NCI-H2196 treated with DMSO at 0.1 percent for 48 hours (cell line): Measurements from ENCODE around the gene SAMD4B.
"Not testable (repeated sequence)": the region's sequence is repeated elsewhere in the genome, so short reads cannot be mapped to it uniquely, and the experiment has no call there.

Experiments
- DNase-seq: peaks from one replicate; lab custom pipeline; 2025; ENCODE audit not compliant: unreplicated experiment; lab: John Stamatoyannopoulos, UW

The SAMD4B gene

DNA sequence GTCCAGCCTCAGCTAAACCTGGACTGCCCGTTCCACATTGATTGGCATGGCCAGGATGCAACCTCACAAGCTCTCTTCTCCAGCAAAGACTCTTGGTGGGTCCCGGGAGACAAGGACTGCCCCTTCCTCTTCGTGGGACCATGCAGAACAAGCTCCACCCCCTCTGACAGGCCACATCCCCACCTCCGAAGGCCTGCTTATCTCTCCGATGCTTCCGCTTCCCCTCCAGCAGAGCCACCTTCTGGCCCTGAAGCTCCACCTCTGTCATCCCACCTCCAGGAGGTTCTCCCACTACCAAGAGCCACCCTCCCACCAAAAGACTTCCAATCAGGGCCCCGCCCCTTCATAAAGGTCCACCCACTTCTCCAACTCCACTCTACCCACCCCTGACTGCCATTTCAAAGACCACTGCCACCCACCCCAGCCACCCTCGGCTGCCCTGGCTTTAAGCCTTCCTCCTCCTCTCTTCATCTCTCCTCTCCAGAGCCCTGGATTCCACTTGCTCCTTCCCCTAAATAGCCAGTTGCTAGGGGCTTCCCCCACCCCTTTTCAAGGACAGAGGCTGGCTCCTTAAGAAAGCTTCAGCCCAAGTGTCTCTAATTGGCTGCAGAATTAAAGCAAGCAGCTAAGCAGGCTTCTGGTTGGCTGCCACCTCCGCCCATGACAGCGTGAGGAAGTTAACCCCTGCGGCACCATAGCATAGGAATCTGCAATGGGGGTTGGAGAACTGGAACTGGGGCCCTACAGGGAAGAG is 31.5 kb upstream of the SAMD4B start:
- DNase-seq, result no peak

DNA sequence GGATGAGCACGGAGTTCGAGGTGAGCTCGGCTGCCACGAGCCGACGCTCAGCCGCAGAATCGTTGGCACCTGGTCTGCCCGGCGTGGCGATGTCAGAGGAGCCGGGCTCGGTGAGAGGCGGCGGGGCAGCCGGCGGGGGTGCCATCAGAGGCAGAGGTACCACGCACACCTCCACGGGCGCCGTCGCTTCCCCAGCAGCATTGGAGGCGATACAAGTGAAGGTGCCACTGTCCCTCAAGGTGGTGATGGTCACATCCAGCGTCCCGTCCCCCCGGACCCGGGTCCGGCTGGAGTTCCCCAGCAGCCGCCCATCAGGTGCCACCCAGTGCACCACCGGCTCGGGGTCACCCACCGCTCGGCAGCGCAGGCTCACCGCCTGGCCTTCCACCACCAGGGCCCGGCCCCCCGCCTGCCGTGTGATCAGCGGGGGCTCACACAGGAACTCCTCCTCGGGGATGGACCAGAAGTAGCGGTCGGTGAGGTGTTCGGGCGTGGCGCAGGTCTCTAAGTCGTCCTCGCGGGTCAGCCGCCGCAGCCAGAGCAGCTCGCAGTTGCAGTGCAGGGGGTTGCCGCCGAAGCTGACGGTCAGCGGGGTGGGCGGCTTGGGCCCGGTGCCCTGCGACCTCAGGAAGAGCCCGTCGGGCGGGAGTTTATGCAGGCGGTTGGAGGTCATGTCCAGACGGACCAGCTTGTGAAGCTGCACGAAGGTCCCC is 28.0 kb upstream of the SAMD4B start:
- no peak for DNase-seq

- DNase-seq, result no peak
Measured at GRCh38 chr19:39315933-39316332, 26.3 kb upstream of the SAMD4B start.

- no peak for DNase-seq
Measured at GRCh38 chr19:39316627-39317321, 25.4 kb upstream of the SAMD4B start.

DNA sequence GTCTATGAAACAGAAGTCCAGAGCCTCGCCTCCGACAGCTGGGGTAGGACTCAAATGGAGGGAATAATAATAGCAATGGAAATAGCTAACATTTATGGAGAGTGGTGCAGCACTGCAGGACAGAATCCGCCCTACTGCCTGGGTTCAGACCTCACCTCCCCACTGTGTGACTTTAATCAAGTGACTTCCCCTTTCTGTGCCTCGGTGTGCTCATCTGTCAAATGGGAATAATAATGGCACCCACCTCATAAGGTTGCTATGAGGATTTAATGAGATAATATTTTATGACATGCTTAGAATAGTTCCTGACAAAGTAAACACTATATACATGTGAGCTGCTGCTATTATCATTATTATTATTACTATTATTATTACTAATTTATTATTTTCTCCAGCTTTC is 24.7 kb upstream of the SAMD4B start:
- no peak for DNase-seq

- DNase-seq, result no peak
Measured at GRCh38 chr19:39318071-39318470, 24.1 kb upstream of the SAMD4B start.

GRCh38 chr19:39318690-39319089 is 23.5 kb upstream of the SAMD4B start:
- DNase-seq, result no peak

- no peak for DNase-seq
Measured at GRCh38 chr19:39319098-39319891, 22.9 kb upstream of the SAMD4B start.

DNA sequence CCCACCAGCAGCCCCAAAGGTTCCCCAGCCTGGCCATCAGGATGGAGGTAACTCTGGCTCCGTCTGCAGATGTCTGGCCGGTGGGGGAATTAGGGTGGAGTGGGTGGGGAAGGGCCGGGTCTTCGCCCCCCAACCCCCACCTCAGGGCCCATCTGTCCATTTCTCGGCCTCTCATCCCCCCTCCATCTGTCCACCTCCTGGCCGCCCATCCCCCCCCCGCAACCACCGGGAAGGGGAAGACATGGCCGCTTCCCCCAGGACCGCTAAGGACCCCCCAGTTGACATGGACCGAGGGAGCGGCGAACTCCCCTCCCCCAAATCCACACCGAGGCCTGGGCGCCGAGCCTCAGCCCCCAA is 22.4 kb upstream of the SAMD4B start:
- no peak for DNase-seq

DNA sequence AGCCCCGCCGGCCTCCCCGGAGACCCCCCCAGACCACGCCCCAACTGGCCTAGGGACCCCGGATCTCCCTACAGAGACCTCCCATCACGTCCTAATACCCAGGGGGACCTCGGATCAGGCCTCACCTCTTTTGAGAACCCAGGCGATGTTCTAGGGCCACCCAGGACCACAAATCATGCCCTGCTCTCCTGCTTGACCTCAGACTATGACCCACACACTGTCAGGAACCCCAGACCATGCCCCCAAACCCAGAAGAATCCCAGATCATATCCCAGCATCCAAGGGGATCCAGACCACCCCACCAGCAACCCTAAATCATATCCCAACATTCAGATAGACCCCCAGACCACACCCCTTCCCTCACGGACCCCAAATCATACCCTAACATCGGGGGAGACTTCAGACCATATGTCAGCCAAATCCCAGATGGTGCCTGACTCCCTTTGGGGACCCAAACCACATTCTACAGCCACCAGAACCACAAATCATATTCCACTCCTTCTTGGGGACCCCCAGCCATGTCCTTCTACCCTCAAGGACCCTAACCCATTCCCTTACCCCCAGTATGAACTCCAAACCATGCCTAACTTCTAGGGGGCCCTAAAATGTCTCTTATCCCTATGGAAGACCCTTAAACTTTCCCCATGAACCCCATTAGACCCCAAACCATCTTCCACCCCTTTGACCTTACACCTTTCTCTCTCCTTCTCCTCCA is 20.9 kb upstream of the SAMD4B start:
- DNase-seq, result no peak

DNA sequence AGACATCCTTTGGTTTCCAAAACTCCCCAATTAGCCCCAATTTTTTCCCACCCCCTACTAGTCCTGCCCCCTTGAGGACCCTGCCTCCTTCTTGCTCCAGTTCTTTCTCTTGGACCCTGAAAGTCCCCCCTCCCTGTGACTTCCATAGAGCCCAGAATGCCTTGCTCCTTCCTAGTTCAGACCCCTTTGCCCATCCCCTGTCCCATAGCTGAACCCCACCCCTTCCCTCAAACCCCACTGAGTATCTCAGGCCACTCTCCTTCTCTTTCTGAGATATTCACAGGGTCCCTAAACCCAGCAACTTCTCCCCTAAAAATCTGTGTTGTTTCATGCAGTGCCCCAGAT is 20.4 kb upstream of the SAMD4B start:
- DNase-seq, result no peak

- no peak for DNase-seq
Measured at GRCh38 chr19:39324242-39324842, 17.9 kb upstream of the SAMD4B start.

GRCh38 chr19:39325778-39326665 is 16.2 kb upstream of the SAMD4B start:
- no peak for DNase-seq

DNA sequence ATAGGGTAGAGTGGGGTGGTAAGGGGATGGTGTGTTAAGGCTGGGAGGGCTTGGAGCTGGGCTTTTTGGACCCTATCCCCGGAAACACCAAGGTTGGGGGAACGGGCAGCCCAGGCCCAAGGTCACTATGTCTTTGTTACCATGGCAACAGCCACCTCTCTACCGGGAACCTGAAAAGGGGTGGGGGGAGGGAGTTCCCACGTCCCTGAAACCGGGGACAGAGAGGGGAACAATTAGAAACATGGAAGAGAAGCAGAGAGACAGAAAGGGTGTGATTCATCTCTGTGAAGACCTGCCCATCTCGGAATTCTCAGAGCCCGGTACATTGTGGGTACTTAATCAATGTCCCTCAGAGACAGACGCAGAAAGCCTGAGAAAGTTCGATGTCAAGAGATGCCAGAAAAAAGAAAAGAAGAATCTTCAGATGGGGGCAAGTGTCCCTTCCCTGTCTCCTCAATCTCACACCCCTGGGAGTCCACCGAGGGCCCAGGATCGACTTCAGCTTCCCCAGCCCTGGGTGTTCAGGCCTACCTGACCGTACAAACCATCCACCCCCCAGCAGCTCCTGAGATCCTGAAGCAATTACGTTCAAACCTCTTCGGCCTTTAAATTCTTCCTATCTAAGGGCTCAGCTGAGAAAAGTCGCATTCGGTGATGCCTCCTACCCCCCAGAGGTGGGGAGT is 14.7 kb upstream of the SAMD4B start:
- DNase-seq, result no peak

DNA sequence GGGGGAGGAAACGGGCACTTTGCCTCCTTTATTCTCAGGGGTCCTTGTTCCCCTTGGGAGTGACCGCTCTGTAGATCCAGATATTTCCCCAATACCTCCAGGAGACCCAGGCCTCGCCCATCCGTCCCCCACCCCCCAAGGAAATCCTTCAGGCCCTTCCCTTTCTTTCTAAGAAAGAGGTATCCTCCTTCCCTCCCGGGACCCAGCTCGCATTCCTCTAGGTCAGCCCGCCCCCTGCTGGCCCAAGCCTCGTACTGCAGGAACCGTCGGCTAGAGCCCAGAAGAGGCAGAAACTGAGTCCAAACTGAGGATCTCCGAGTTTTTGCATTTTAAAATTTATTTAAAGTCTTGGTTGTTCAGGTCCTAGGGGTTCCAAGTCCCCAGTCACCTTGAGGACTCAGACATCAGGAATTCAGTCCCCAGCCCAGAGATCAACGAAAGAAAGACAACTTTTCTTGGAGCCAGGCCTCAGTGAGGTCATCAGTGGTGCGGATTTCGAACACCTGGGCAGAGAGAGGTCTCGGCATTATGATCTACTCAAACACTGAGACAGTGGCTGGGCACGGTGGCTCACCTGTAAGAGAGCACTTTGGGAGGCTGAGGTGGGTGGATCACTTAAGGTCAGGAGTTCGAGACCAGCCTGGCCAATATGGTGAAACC is 14.0 kb upstream of the SAMD4B start:
- peak; percentile 23 for DNase-seq

DNA sequence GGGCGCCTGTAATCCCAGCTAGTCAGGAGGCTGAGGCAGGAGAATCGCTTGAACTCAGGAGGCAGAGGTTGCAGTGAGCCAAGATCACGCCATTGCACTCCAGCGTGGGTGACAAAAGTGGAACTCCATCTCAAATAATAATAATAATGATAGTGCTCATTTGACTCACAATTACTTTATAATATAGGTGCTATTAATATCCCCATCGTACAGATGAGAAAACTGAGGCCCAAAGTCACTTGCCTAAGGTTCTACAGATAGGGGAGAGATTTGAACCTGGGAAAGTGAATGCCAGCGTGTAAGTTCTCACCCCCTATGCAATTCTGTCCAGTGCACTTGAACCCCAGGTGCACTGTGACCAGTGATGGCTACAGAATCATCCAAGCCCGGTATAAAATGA is 12.3 kb upstream of the SAMD4B start:
- DNase-seq, result no peak

GRCh38 chr19:39332293-39332692 is 9.9 kb upstream of the SAMD4B start:
- no peak for DNase-seq

- DNase-seq, result not testable (repeated sequence)
Measured at GRCh38 chr19:39332738-39333137, 9.5 kb upstream of the SAMD4B start.
